T-cell (primary cell): ENCODE results near the gene ATP9B. TPM values are rescaled to one million over a fixed set of nuclear protein-coding genes. Genes with fewer than 3 reads are reported as not detected.

Experiments used
- ATAC-seq, 4 experiments: fragments of 200-7000 bp in 3 of 4; fragments of 150-1000 bp in 1 of 4; cut with Tn5 transposase; replicated peaks in 1 of 4; 1 replicate in 3 of 4; 2 replicates in 1 of 4; pipeline ENCODE4 v1.10.0; 2021; ENCODE audit warnings: moderate library complexity in 3 of 4, mild to moderate bottlenecking in 2 of 4, moderate number of reproducible peaks in 1 of 4
- CTCF ChIA-PET, 2 donors: fragments of 300-600 bp; sonication (Branson Sonifier 250); formaldehyde crosslinking; loops; one replicate each; lab custom pipeline; 2022; ENCODE audit warnings: antibody characterized with exemption in 2 of 2; lab: Charles Lee
- POLR2A ChIA-PET, 2 donors: fragments of 300-600 bp; sonication (Branson Sonifier 250); formaldehyde crosslinking; loops; one replicate each; lab custom pipeline; 2022; ENCODE audit warnings: antibody characterized with exemption in 2 of 2; lab: Charles Lee
- DNase-seq, 35 experiments: peaks; one replicate each; pipeline versions ENCODE4 v3.0.0 to v3.0.0-alpha.2; 2013 to 2023
- H3K27ac ChIP-seq: one replicate; pipeline ENCODE4 v1.5.1; 2013; ENCODE audit warnings: low read length
- H3K27me3 ChIP-seq, 2 experiments: replicated peaks in 1 of 2; 1 replicate in 1 of 2; 2 replicates in 1 of 2; pipeline versions ENCODE4 v1.6.1 to v1.7.0; 2013; ENCODE audit warnings: low read length in 1 of 2, mixed read lengths in 1 of 2; ENCODE audit not compliant: control insufficient read depth in 2 of 2, insufficient read depth in 2 of 2; ENCODE audit errors: extremely low read depth in 1 of 2
- H3K36me3 ChIP-seq, 2 donors: 1 replicate in 1 of 2; 2 replicates in 1 of 2; pipeline versions ENCODE4 v1.6.1 to v1.7.0; 2013; ENCODE audit warnings: low read length in 1 of 2; ENCODE audit not compliant: control insufficient read depth in 2 of 2, insufficient read depth in 1 of 2; ENCODE audit errors: extremely low read depth in 1 of 2
- H3K4me1 ChIP-seq, 2 experiments: 1 replicate in 1 of 2; 2 replicates in 1 of 2; pipeline versions ENCODE4 v1.6.1 to v1.7.0; 2013; ENCODE audit warnings: low read length in 2 of 2, mixed read lengths in 1 of 2; ENCODE audit not compliant: insufficient read depth in 2 of 2, control insufficient read depth in 1 of 2; ENCODE audit errors: extremely low read depth in 1 of 2
- H3K4me3 ChIP-seq, 2 donors: 1 replicate in 1 of 2; 2 replicates in 1 of 2; pipeline versions ENCODE4 v1.5.1 to v1.7.0; 2013; ENCODE audit warnings: mild to moderate bottlenecking in 2 of 2, low read length in 1 of 2, moderate library complexity in 1 of 2; ENCODE audit not compliant: control insufficient read depth in 1 of 2; ENCODE audit errors: extremely low read depth in 1 of 2
- H3K9me3 ChIP-seq: 2 replicates; pipeline ENCODE4 v1.7.0; 2013
- H3K27ac Mint-ChIP-seq, 2 donors: one replicate each; pipeline ENCODE4 v1.8.0; 2020 to 2021; ENCODE audit warnings: mild to moderate bottlenecking in 2 of 2, mixed read lengths in 2 of 2
- H3K27me3 Mint-ChIP-seq, 2 donors: one replicate each; pipeline ENCODE4 v1.8.0; 2021 to 2022; ENCODE audit warnings: mixed read lengths in 2 of 2
- H3K36me3 Mint-ChIP-seq: one replicate; pipeline ENCODE4 v1.8.0; 2021; ENCODE audit warnings: mixed read lengths
- H3K4me1 Mint-ChIP-seq, 3 donors: one replicate each; pipeline ENCODE4 v1.8.0; 2020 to 2022; ENCODE audit warnings: mixed read lengths in 3 of 3, mild to moderate bottlenecking in 1 of 3
- H3K4me3 Mint-ChIP-seq, 3 donors: one replicate each; pipeline ENCODE4 v1.8.0; 2020 to 2022; ENCODE audit warnings: mild to moderate bottlenecking in 3 of 3, mixed read lengths in 3 of 3, moderate library complexity in 3 of 3
- H3K9me3 Mint-ChIP-seq, 3 donors: one replicate each; pipeline ENCODE4 v1.8.0; 2020 to 2022; ENCODE audit warnings: mixed read lengths in 3 of 3
- WGBS: methylation state at CpG from one replicate; pipeline ENCODE4 v1.1.5; 2013; ENCODE audit warnings: missing lambda C conversion rate; ENCODE audit not compliant: insufficient coverage; 5-methylcytosine and 5-hydroxymethylcytosine counted together
- total RNA-seq, 35 experiments: library from RNA in 6 of 35; stranded (reverse) in 6 of 35; fragments of 120-200 nt in 1 of 35; gene quantifications; one replicate each; pipeline versions ENCODE4 v1.2.1 to v1.2.4 and lab custom pipeline; 2013 to 2026

ATP9B gene
- total RNA-seq, 5 donors from 2014 or later (not counting 1 experiment from before 2014, with no cell fraction given) = 54.1 to 95.2 (median 65.4) TPM

DNA sequence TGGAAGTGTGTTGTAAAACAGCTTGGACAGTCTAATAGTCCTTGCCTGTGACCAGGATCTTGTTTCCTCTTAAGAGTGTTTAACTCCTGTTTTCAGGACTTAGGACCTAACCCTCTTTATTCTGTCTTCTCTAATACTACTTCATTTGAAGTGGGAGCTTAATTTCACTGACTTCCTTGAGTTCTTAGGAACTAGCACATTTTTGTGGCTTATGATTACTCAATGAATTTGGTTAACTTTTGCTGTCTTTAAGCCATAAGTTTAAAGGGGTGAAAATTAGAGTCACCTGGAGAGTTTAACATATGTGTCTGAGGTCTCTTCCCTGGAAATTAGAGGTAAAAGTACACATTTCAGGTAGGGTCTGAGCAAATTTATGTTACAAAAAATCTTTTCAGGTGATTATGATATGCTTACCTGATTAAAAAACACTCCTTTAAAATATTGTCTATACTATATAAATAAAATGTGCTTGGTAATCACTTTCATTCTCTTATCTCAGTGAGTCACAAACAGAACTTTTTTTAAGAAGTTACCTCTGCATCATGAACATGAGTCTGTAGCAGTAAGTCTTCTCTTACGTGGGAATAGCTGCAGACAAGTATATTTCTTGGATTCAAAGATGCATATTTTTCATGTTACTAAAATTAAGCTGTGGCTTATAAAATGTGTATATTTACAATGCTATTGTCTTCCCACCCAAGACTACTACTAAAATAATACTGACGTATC, 52.7 kb downstream of the ATP9B start:
- WGBS = no CpG with 5 or more reads among the region's 2 CpGs
- H3K9me3 Mint-ChIP-seq = no peaks in the 10 kb centered on the region
- ChIA-PET CTCF (no interaction called here), POLR2A (no interaction called here)
- peaks cover 4 to 10% of the 10 kb centered on the region in 2 donors for H3K36me3 ChIP-seq
- peaks cover 0 to 11% (median 0%) of the 10 kb centered on the region in 3 donors for H3K4me1 Mint-ChIP-seq
- H3K27me3 ChIP-seq = no peaks in the 10 kb centered on the region
- no peaks in the 10 kb centered on the region for H3K27me3 Mint-ChIP-seq
- ATAC-seq = no peak
- no peaks in the 10 kb centered on the region for H3K4me1 ChIP-seq
- H3K4me3 ChIP-seq = no peak overlapping the region
- no peak overlapping the region for H3K4me3 Mint-ChIP-seq
- H3K27ac Mint-ChIP-seq = no peak overlapping the region
- no peak overlapping the region for H3K27ac ChIP-seq
- no peaks in the 10 kb centered on the region for H3K9me3 ChIP-seq
- DNase-seq = no peak
- peaks cover 57% of the 10 kb centered on the region for H3K36me3 Mint-ChIP-seq

DNA sequence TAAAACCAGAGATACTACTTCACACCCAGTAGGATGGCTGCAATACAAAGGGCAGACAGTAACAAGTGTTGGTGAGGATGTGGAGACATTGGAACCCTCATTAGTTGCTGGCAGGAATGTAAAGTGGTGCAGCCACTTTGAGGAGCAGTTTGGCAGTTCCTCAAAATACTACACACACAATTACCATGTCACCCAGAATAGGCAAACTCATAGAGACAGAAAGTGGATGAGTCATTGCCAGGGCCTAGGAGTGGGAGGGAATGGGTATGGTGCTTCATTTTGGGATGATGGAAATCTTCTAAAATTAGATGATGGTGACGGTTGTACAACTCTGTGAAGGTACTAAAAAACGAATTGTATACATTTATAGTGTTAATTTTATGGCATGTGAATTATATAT, 54.8 kb downstream of the ATP9B start:
- whole genome bisulfite sequencing = no CpG with 5 or more reads among the region's 2 CpGs
- ATAC-seq = no peak
- ChIA-PET POLR2A (no interaction called here), CTCF (no interaction called here)
- H3K4me3 Mint-ChIP-seq = no peak overlapping the region
- peaks cover 65% of the 10 kb centered on the region for H3K36me3 Mint-ChIP-seq
- Histone ChIP-seq H3K9me3 (no peaks in the 10 kb centered on the region), H3K27me3 (no peaks in the 10 kb centered on the region), H3K36me3 (peaks cover 0 to 20% of the 10 kb centered on the region in 2 donors), H3K27ac (no peak overlapping the region), H3K4me3 (no peak overlapping the region), H3K4me1 (no peaks in the 10 kb centered on the region)
- H3K27me3 Mint-ChIP-seq = no peaks in the 10 kb centered on the region
- H3K27ac Mint-ChIP-seq = no peak overlapping the region
- peaks cover 0 to 11% (median 0%) of the 10 kb centered on the region in 3 donors for H3K4me1 Mint-ChIP-seq
- no peaks in the 10 kb centered on the region for H3K9me3 Mint-ChIP-seq
- no peak for DNase-seq

DNA sequence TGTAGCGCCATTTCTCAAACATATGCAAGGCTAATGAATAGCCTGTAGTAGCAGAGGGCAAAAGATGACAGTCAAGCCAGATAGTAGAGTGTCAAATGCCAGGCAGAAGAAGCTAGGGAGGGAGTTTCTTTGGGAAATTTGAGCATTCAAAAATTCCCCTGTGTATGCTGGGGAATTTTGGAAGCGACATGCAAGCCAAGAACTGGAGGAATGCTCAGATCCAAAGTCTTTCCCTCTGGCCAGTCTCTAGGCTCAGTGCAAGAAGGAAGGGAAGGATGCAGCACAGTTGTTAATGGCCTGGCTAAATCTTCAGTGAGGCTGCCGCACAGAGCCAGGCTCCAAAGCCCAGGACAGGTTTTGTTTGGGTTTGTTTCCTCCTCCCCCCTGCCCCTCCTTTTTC, 59.9 kb downstream of the ATP9B start:
- Mint-ChIP-seq H3K27ac (no peak overlapping the region), H3K4me3 (no peak overlapping the region), H3K9me3 (no peaks in the 10 kb centered on the region), H3K4me1 (peaks cover 0 to 21% (median 2%) of the 10 kb centered on the region in 3 donors), H3K27me3 (no peaks in the 10 kb centered on the region), H3K36me3 (peaks cover 65% of the 10 kb centered on the region)
- Histone ChIP-seq H3K27ac (no peak overlapping the region), H3K9me3 (no peaks in the 10 kb centered on the region), H3K4me3 (no peak overlapping the region), H3K36me3 (peaks cover 2 to 28% of the 10 kb centered on the region in 2 donors), H3K27me3 (no peaks in the 10 kb centered on the region), H3K4me1 (no peaks in the 10 kb centered on the region)
- 100% methylated on average over 1 of the region's 3 CpGs for WGBS
- DNase-seq (no peak), ATAC-seq (no peak)
- ChIA-PET POLR2A (no interaction called here), CTCF (interaction anchor here in 1 of 2 donors (0.6 kb wide), 1 partner anchor 142 kb away, joined by 3 read pairs; no protein-coding TSS in a partner anchor)

DNA sequence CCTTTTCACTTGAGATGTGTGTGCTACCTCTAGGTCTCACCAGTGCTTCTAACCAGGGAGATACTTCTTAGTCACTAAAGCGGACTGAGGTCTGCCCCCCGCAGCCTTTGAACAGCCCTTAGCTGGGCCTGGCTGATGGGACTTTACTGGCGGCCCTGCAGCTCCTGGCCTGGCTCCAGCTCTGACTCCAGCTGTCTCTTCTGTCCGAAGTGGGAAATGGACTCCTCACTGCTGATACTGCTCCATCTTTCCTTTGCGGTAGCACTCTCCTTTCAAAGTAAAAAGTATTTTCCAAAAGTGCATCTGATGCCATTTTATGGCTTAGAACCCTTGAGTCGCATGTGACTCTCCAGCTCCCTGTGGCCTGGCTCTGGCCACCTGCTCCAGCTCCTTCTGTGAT, 64.5 kb downstream of the ATP9B start:
- ATAC-seq = no peak
- Mint-ChIP-seq H3K4me3 (no peak overlapping the region), H3K27ac (no peak overlapping the region), H3K27me3 (no peaks in the 10 kb centered on the region), H3K36me3 (peaks cover 72% of the 10 kb centered on the region), H3K4me1 (peaks cover 11 to 21% (median 13%) of the 10 kb centered on the region in 3 donors), H3K9me3 (no peaks in the 10 kb centered on the region)
- ChIA-PET CTCF (no interaction called here), POLR2A (no interaction called here)
- Histone ChIP-seq H3K27me3 (no peaks in the 10 kb centered on the region), H3K4me1 (peaks cover 0 to 4% of the 10 kb centered on the region in 2 experiments), H3K27ac (no peak overlapping the region), H3K4me3 (no peak overlapping the region), H3K9me3 (no peaks in the 10 kb centered on the region), H3K36me3 (peaks cover 6 to 26% of the 10 kb centered on the region in 2 donors)
- DNase-seq = no peak
- 96% methylated on average over 5 of the region's 6 CpGs for WGBS

DNA sequence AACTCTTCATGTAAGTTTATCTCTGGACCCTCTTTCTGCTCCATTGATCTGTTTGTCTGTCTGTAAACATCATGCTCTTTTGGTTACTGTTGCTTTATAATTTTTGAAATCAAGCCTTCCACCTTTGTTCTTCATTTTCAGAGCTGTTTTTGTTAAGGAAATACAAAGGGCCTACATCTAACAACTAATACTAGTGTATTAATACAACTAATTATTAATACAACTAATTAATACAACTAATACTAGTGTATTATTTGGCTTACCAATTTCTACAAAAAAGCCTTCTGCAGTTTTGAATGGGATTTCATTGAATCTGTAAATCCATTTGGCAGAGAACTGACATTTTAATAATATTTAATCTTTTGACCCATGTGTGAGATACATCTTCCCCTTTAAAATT, 66.7 kb downstream of the ATP9B start:
- Mint-ChIP-seq H3K36me3 (peaks cover 61% of the 10 kb centered on the region), H3K27ac (no peak overlapping the region), H3K9me3 (no peaks in the 10 kb centered on the region), H3K4me3 (no peak overlapping the region), H3K27me3 (no peaks in the 10 kb centered on the region), H3K4me1 (peaks cover 7 to 30% (median 21%) of the 10 kb centered on the region in 3 donors)
- no peak overlapping the region for H3K27ac ChIP-seq
- ATAC-seq (no peak), DNase-seq (no peak)
- CTCF ChIA-PET = no interaction called here
- H3K4me1 ChIP-seq = peaks cover 0 to 6% of the 10 kb centered on the region in 2 experiments
- H3K27me3 ChIP-seq = no peaks in the 10 kb centered on the region
- POLR2A ChIA-PET = no interaction called here
- H3K9me3 ChIP-seq = no peaks in the 10 kb centered on the region
- H3K36me3 ChIP-seq = peaks cover 6 to 14% of the 10 kb centered on the region in 2 donors
- no peak overlapping the region for H3K4me3 ChIP-seq

DNA sequence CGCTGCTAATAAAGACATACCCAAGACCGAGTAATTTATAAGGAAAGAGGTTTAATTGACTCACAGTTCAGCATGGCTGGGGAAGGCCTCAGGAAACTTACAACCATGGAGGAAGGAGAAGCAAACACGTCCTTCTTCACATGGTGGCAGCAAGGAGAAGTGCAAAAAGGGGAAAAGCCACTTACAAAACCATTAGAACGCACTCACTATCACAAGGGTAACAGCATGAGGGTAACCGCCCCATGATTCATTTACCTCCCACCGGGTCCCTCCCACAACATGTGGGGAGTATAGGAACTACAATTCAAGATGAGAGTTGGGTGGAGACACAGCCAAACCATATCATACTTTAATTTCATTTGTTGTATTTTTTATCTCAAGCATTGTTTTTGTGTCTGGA, 67.5 kb downstream of the ATP9B start:
- no peak for DNase-seq
- Mint-ChIP-seq H3K36me3 (peaks cover 57% of the 10 kb centered on the region), H3K9me3 (no peaks in the 10 kb centered on the region), H3K4me1 (peaks cover 7 to 30% (median 21%) of the 10 kb centered on the region in 3 donors), H3K4me3 (no peak overlapping the region), H3K27me3 (no peaks in the 10 kb centered on the region), H3K27ac (no peak overlapping the region)
- Histone ChIP-seq H3K4me3 (no peak overlapping the region), H3K27ac (no peak overlapping the region), H3K36me3 (peaks cover 6 to 14% of the 10 kb centered on the region in 2 donors), H3K4me1 (peaks cover 0 to 6% of the 10 kb centered on the region in 2 experiments), H3K9me3 (no peaks in the 10 kb centered on the region), H3K27me3 (no peaks in the 10 kb centered on the region)
- ChIA-PET POLR2A (no interaction called here), CTCF (no interaction called here)
- no peak for ATAC-seq
- WGBS = no CpG with 5 or more reads among the region's 6 CpGs
